Uterus (tissue), 2 donors: ENCODE results near the gene ARHGAP4.

Source experiments
- CTCF ChIP-seq, 4 experiments: fragments of 200-600 bp in 2 of 4; fragments of 450-650 bp in 2 of 4; sonication (generic) in 2 of 4; IDR thresholded peaks; one replicate each; pipeline ENCODE4 v1.5.1; 2016 to 2019; ENCODE audit warnings: antibody characterized with exemption in 4 of 4, mild to moderate bottlenecking in 2 of 4, moderate library complexity in 1 of 4
- POLR2A ChIP-seq, 2 donors: fragments of 450-650 bp; IDR thresholded peaks; one replicate each; pipeline ENCODE4 v1.6.1; 2016; ENCODE audit warnings: antibody characterized with exemption in 2 of 2, mild to moderate bottlenecking in 1 of 2, moderate library complexity in 1 of 2

DNA sequence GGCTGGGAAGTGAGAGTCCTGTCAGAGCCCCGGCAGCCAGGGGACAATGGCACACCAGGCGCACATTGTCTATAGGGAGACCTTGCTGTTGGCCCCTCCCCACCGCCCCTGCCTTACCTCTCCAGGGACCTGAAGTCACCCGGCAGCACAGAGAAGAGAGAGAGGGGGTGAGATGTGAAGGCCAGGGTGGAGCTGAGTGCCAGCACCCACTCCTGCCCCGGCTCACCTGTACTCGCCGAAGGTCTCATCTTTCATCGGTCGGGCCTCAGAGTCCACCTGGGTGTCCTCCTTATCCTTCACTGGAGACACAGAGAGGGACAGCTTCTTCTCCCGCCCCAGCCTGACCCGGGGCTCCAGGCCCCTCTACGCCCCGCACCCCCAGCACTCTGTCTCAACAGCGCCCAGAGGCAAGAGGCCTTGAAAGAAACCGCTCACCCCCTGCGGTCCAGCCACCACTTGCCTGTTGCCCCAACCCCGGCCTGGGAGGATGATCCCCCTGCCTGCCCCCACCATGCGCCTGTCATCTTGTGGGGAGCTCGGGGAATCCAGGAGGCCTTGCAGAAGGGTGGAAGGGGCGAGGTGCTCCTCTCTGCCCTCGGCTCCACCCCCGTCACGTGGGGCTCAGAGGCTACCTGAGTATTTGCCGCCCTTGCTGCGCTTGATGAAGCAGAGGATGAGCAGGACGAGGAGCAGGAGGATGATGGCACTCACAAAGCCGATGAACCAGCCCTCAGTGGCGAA lies 62.6 kb downstream of the ARHGAP4 start:
- no peak for TF ChIP-seq CTCF (IDR thresholded peaks at IDR 0.05)
- TF ChIP-seq POLR2A (IDR thresholded peaks at IDR 0.05), result no peak
